Ishikawa (cell line): ENCODE data around the gene PALLD.

Experiments used
- CEBPB ChIP-seq: IDR thresholded peaks from 2 replicates; pipeline ENCODE4 v1.6.1; 2012
- EP300 ChIP-seq: IDR thresholded peaks from 2 replicates; pipeline ENCODE4 v1.6.1; 2012; ENCODE audit warnings: borderline replicate concordance
- TAF1 ChIP-seq: IDR thresholded peaks from 2 replicates; pipeline ENCODE4 v1.6.1; 2012; ENCODE audit warnings: low read depth, mild to moderate bottlenecking
- YY1 ChIP-seq: IDR thresholded peaks from 2 replicates; pipeline ENCODE4 v1.6.1; 2012; ENCODE audit warnings: low read depth
- TF ChIP-seq, protein P1 (sequence below): IDR thresholded peaks from 2 replicates; pipeline ENCODE4 v1.6.1; 2012

DNA sequence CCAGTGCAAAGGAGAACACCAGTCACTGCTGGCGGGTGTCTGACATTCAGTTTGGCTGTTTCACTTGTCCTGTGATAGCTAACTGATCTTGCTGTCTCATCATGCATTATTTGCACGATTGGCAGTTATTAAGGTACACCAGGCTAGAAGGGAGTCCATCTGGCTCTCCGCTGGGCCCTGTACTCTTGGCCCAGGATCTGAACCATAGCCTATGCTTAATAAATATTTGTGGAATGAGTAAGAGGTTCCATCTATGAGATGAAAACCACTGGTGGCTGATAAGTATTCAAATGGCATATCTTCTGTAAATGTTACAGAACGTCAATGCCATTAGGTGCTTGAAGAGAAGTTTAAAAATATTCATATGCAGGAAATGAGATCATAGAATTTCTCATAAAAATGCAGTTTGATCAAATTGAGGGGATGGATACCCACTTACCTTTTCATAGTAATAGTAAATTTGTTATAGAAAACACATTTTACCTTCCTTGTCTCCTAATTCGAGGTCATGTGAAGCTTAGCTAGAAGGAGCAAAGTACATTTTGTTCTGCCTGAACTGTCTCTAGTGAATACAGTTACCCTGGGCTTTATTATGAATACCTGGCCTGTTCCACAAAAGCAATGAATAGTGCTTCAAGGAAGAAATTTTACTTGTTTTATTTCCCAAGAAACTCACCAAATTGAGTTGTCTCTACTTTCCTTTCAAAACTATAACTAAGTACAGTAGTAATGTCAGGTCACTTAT, 299.7 kb downstream of the PALLD start:
- TF ChIP-seq YY1: no peak
- TF ChIP-seq TAF1: no peak
- TF ChIP-seq EP300: no peak
- TF ChIP-seq, protein P1, sequence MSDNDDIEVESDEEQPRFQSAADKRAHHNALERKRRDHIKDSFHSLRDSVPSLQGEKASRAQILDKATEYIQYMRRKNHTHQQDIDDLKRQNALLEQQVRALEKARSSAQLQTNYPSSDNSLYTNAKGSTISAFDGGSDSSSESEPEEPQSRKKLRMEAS: no peak
- TF ChIP-seq CEBPB: no peak
